Fibroblast of skin of back (primary cell): ENCODE results near the gene DRD1.
"Not testable (repeated sequence)": the region's sequence is repeated elsewhere in the genome, so short reads cannot be mapped to it uniquely, and the experiment has no call there.

Source experiments
- DNase-seq: peaks from one replicate; pipeline ENCODE4 v3.0.0-alpha.2; 2013

DRD1 gene

DNA sequence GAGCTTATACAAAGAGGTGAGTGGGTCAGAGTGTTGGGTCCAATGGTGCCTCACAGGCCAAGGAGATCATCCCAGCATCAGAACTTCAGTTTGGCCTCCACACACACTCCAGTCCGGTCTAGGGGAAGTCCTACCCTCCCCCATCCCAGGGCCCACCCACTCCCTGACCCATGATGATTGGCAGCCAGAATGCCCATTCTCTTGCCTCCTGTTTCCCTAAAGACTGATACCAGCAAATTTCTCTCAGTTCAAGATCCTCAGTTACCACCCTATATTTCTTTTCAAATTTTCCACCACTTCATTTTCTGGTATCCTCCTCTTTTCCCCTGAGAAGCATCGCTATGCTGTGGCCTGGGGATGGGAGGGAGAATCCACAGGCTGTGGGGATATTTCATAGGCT is 21.9 kb downstream of the DRD1 start:
- no peak for DNase-seq

DNA sequence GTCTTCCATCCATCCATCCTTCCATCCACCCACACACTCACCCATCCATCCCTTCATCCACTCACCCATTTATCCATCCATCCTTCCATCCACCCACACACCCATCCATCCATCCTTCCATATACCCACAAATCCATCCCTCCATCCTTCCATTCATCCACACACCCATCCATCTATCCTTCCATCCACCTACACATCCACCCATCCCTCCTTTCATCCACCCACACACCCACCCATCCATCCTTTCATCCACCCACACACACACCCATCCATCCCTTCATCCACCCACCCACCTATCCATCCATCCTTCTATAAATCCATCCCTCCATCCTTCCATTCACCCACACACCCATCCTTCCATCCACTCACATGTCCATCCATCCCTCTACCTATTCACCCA is 23.6 kb downstream of the DRD1 start:
- DNase-seq: no peak

DNA sequence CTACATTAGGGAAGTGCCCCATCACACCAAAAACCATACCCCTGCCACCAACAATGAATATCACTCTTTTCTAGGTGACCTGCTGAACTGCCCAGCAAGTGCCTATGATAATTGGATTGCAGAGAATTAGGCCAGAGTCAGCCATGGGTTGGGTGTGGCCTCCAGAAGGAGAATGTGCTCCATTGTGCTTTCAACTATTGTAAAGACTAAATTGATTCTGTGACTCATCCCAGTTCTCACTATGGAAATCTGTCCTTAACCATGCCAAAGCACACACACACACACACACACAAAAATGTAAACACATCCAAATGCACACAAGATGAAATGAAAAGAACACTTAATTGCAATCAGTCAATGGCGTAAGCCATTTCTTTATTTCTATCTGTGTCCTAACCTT is 25.7 kb downstream of the DRD1 start:
- no peak for DNase-seq

- no peak for DNase-seq
These were observed 26.6 kb downstream of the DRD1 start for GRCh38 chr5:175417384-175417783.

DNA sequence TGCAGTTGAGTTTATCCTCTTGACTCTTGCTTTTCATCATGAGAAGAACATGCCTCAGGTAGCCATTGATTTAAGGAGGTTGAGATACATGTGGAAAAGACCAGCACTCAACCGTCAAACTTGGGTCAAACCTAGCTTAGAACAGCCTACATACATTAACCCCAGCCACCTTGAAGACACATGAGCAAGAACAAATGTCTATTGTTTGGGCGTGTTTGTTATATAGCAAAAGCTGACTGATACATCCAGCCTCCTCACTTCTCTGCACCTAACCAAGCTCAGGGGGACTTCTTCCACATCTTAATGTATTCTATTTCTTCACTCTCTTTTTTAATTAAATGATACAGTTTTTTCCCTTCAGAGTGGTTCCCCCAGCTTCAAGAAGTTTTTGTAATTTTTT is 28.7 kb downstream of the DRD1 start:
- no peak for DNase-seq

- DNase-seq: no peak
These were observed 33.1 kb downstream of the DRD1 start for GRCh38 chr5:175410926-175411325.

DNA sequence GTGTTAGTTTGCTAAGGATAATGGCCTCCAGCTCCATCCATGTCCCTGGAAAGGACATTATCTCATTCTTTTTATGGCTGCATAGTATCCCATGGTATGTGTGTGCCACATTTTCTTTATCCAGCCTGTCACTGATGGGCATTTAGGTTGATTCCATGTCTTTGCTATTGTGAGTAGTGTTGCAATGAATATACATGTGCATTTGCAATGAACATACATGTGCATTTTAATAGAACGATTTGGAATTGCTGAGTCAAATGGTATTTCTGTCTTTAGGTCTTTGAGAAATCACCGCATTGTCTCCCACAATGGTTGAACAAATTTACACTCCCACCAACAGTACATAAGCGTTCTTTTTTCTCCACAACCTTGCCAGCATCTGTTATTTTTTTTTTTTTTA is 37.7 kb downstream of the DRD1 start:
- no peak for DNase-seq

DNA sequence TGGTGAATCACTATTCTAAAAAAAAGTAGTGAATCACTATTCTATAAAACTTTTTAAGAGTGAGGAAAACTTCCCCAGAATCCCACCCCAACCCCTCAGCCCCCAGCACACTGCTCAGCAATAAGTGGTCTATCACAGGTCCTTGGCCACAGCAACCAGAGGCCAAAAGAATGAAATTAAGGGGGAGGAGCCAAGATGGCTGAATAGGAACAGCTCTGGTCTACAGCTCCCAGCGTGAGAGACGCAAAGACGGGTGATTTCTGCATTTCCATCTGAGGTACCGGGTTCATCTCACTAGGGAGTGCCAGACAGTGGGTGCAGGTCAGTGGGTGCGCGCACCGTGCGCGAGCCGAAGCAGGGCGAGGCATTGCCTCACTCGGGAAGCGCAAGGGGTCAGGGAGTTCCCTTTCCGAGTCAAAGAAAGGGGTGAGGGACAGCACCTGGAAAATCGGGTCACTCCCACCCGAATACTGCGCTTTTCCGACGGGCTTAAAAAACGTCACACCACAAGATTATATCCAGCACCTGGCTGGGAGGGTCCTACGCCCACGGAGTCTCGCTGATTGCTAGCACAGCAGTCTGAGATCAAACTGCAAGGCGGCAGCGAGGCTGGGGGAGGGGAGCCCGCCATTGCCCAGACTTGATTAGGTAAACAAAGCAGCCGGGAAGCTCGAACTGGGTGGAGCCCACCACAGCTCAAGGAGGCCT is 46.2 kb downstream of the DRD1 start:
- DNase-seq: not testable (repeated sequence)

DNA sequence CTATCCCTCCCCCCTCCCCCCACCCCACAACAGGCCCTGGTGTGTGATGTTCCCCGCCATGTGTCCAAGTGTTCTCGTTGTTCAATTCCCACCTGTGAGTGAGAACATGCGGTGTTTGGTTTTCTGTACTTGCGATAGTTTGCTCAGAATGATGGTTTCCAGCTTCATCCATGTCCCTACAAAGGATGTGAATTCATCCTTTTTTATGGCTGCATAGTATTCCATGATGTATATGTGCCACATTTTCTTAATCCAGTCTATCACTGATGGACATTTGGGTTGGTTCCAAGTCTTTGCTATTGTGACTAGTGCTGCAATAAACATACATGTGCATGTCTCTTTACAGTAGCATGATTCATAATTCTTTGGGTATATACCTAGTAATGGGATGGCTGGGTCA is 48.6 kb downstream of the DRD1 start:
- DNase-seq: not testable (repeated sequence)

DNA sequence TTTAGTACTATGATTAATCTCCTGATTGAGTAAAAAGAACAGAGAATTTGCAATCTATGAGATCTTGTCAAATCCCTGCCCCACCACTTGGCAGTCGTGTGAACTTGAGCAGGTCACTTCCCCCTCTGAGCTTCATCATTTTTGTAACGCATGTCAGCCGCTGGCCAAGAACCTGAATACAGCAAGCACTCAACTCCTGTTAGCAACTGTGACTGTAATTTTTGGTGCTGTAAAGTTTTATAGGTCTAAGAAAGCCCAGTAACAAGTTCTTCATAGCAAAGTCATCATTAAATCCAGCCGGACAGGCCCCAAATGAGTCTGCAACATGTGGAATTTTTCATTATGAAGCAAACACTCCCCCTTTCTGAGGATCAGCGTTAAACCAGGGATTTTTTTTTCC is 49.4 kb downstream of the DRD1 start:
- DNase-seq: no peak

DNA sequence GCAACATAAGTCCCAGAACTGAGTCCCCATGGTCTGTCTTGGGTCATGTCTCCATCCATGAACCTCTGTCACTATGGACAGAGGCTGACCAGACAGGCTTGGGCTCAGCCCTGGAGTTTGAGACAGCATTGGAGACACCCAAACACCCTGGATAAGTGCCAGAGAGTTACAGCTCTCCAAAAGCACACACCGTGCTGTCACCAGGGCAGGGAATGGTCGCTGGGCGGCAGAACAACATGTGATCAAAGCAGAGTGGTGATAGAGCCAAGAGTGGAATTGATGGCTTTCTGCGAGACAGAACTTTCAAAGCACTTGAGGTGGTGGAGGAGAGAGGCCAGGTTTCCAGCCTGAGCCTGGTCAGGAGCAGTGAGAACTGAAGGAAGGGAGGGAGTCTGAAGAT is 50.1 kb downstream of the DRD1 start:
- DNase-seq: no peak

- DNase-seq: no peak
These were observed 51.7 kb downstream of the DRD1 start for GRCh38 chr5:175392236-175392635.

- no peak for DNase-seq
These were observed 53.5 kb downstream of the DRD1 start for GRCh38 chr5:175390352-175391083.
